WTC11 (cell line): Measurements from ENCODE around the gene FEM1B. TPM values are rescaled to one million over a fixed set of nuclear protein-coding genes. Genes with fewer than 3 reads are reported as not detected.
A peak's percentile ranks its signal among the peaks of the same experiment; 100 is the strongest.

ENCODE experiments used
- ATF1 ChIP-seq: sonication (generic); formaldehyde crosslinking; IDR thresholded peaks from 2 replicates; pipeline ENCODE4 v1.8.1; 2023; ENCODE audit warnings: mild to moderate bottlenecking, moderate library complexity, missing genetic modification reagents
- ATF6 ChIP-seq: sonication (generic); formaldehyde crosslinking; IDR thresholded peaks from 2 replicates; pipeline ENCODE4 v1.8.1; 2023; ENCODE audit warnings: mild to moderate bottlenecking, missing genetic modification reagents
- CDX4 ChIP-seq: fragments of 250-450 bp; sonication (Bioruptor Pico); IDR thresholded peaks from 2 replicates; pipeline ENCODE4 v1.9.0; 2021; ENCODE audit warnings: moderate library complexity, mild to moderate bottlenecking, inconsistent platforms, borderline replicate concordance
- E2F1 ChIP-seq: sonication (generic); formaldehyde crosslinking; IDR thresholded peaks from 2 replicates; pipeline ENCODE4 v1.8.0; 2022; ENCODE audit warnings: mild to moderate bottlenecking, missing genetic modification reagents
- FOXJ3 ChIP-seq: sonication (generic); formaldehyde crosslinking; IDR thresholded peaks from 2 replicates; pipeline ENCODE4 v1.9.0; 2021; ENCODE audit warnings: missing genetic modification reagents, mild to moderate bottlenecking, borderline replicate concordance
- GTF2I ChIP-seq: fragments of 250-450 bp; sonication (Bioruptor Pico); conservative IDR thresholded peaks from 2 replicates; pipeline ENCODE4 v1.4.0; 2021; ENCODE audit warnings: mild to moderate bottlenecking
- NFE2L1 ChIP-seq: sonication (generic); formaldehyde crosslinking; IDR thresholded peaks from 2 replicates; pipeline ENCODE4 v1.8.1; 2023; ENCODE audit warnings: missing genetic modification reagents
- NFYB ChIP-seq: sonication (generic); formaldehyde crosslinking; conservative IDR thresholded peaks from 2 replicates; pipeline ENCODE4 v1.8.0; 2022; ENCODE audit warnings: low read depth, missing genetic modification reagents
- NR3C1 ChIP-seq: sonication (generic); formaldehyde crosslinking; conservative IDR thresholded peaks from 2 replicates; pipeline ENCODE4 v1.8.1; 2023; ENCODE audit warnings: low read depth, mild to moderate bottlenecking, missing genetic modification reagents
- PRRX2 ChIP-seq: fragments of 250-450 bp; sonication (Bioruptor Pico); IDR thresholded peaks from 2 replicates; pipeline ENCODE4 v1.8.0; 2021; ENCODE audit warnings: mild to moderate bottlenecking
- SMAD3 ChIP-seq: sonication (generic); formaldehyde crosslinking; IDR thresholded peaks from 2 replicates; pipeline ENCODE4 v1.8.0; 2022; ENCODE audit warnings: missing genetic modification reagents, mild to moderate bottlenecking, borderline replicate concordance
- SOX15 ChIP-seq: fragments of 250-450 bp; sonication (Bioruptor Pico); IDR thresholded peaks from 2 replicates; pipeline ENCODE4 v1.9.0; 2021; ENCODE audit warnings: mild to moderate bottlenecking
- TEAD1 ChIP-seq: sonication (generic); formaldehyde crosslinking; IDR thresholded peaks from 2 replicates; pipeline ENCODE4 v1.8.0; 2022; ENCODE audit warnings: mild to moderate bottlenecking, missing genetic modification reagents
- ZBTB43 ChIP-seq: sonication (generic); formaldehyde crosslinking; IDR thresholded peaks from 2 replicates; pipeline ENCODE4 v1.8.1; 2023; ENCODE audit warnings: mild to moderate bottlenecking, missing genetic modification reagents
- ZNF138 ChIP-seq: sonication (generic); formaldehyde crosslinking; conservative IDR thresholded peaks from 2 replicates; pipeline ENCODE4 v1.8.1; 2022; ENCODE audit warnings: mild to moderate bottlenecking, moderate library complexity, missing genetic modification reagents
- ZNF232 ChIP-seq: sonication (generic); formaldehyde crosslinking; IDR thresholded peaks from 2 replicates; pipeline ENCODE4 v1.8.0; 2022; ENCODE audit warnings: mild to moderate bottlenecking, missing genetic modification reagents
- ZNF263 ChIP-seq: sonication (generic); formaldehyde crosslinking; IDR thresholded peaks from 2 replicates; pipeline ENCODE4 v1.8.1; 2022; ENCODE audit warnings: low read depth, mild to moderate bottlenecking, moderate library complexity, missing genetic modification reagents
- ZNF281 ChIP-seq: sonication (generic); formaldehyde crosslinking; IDR thresholded peaks from 2 replicates; pipeline ENCODE4 v1.8.0; 2023; ENCODE audit warnings: mild to moderate bottlenecking, missing genetic modification reagents
- ZNF396 ChIP-seq: fragments of 250-450 bp; sonication (Bioruptor Pico); IDR thresholded peaks from 2 replicates; pipeline ENCODE4 v1.8.0; 2021; ENCODE audit warnings: mild to moderate bottlenecking, moderate library complexity, borderline replicate concordance
- ZNF423 ChIP-seq: fragments of 250-450 bp; sonication (Bioruptor Pico); IDR thresholded peaks from 2 replicates; pipeline ENCODE4 v2.1.2; 2022; ENCODE audit warnings: mild to moderate bottlenecking, moderate library complexity
- ZNF512 ChIP-seq: sonication (generic); formaldehyde crosslinking; IDR thresholded peaks from 2 replicates; pipeline ENCODE4 v1.8.1; 2022; ENCODE audit warnings: missing genetic modification reagents, borderline replicate concordance
- ZSCAN18 ChIP-seq: fragments of 250-450 bp; sonication (Bioruptor Pico); IDR thresholded peaks from 2 replicates; pipeline ENCODE4 v2.1.2; 2022; ENCODE audit warnings: mild to moderate bottlenecking, moderate library complexity
- total RNA-seq: library from RNA; stranded (reverse); gene quantifications from 3 replicates; pipeline ENCODE4 v1.2.3, GENCODE V29; 2021
- TF ChIP-seq, protein P1 (sequence below): fragments of 200-600 bp; IDR thresholded peaks from 2 replicates; pipeline ENCODE4 v1.8.0; 2022; ENCODE audit warnings: antibody characterized with exemption
- TF ChIP-seq, protein P2 (sequence below): fragments of 250-450 bp; sonication (Bioruptor Pico); IDR thresholded peaks from 2 replicates; pipeline ENCODE4 v1.8.0; 2021; ENCODE audit warnings: mild to moderate bottlenecking

The FEM1B gene
- total RNA-seq, 1 experiment from 2014 or later, result 64.8 TPM

DNA sequence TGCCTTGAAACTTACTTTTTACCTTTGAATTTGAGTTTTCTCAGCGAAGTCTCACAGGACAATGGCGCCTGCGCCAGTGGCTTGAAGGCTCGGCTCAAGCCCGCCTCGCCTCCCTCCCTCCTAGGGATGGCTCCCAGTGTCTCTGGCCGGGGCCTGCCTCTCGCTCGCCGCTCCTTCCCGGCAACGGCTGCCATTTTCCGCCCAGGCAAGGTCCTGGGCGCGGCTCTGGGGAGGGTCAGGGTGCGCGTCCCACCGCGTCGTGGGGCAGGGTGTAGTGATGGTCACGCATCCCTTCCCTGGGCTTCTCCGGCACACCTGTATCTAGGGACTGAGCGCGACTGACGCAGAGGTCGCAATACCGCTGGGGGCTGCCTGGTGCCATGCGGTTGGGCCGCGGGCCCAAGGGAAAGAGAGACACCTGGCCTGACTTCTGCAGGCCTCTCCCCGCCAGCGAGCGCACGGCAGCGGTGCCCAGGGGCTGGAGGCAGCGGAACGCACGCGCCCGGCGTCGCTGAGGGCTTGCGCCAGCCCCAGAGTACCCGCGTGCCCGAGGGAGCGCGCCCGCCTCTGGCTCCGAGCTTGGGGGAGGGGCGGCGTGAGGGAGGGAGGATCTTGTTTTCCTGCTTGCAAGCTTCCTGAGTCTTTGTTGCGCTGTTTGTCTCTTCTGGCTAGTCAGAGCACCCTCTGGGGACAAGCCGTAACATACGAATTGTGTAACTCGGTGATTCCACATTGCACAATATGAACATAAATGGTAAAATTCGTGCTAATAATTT, 20.7 kb upstream of the FEM1B start (continued):
- TF ChIP-seq CDX4, result no peak
- 0 out of 2 replicates have a peak, but pooled peaks have one; percentile 56 for TF ChIP-seq ZNF232 (CRISPR knock-in tag)
- no peak for TF ChIP-seq GTF2I (CRISPR knock-in tag)
- TF ChIP-seq ZNF423 (CRISPR knock-in tag), result no peak
- no peak for TF ChIP-seq SOX15
- TF ChIP-seq ZNF396, result no peak
- no peak for TF ChIP-seq ZNF512 (CRISPR knock-in tag)
- peak; percentile 81 for TF ChIP-seq E2F1 (CRISPR knock-in tag)
- no peak for TF ChIP-seq ZSCAN18 (CRISPR knock-in tag)
- TF ChIP-seq ZNF281 (CRISPR knock-in tag), result peak; percentile 99
- peak; percentile 87; the same call in 1 of the 2 replicates for TF ChIP-seq ZNF138 (CRISPR knock-in tag)
- peak; percentile 52; the same call in 1 of the 2 replicates for TF ChIP-seq ZBTB43 (CRISPR knock-in tag)
- peak; percentile 86; the same call in 1 of the 2 replicates for TF ChIP-seq NR3C1 (CRISPR knock-in tag)
- TF ChIP-seq, protein P1, sequence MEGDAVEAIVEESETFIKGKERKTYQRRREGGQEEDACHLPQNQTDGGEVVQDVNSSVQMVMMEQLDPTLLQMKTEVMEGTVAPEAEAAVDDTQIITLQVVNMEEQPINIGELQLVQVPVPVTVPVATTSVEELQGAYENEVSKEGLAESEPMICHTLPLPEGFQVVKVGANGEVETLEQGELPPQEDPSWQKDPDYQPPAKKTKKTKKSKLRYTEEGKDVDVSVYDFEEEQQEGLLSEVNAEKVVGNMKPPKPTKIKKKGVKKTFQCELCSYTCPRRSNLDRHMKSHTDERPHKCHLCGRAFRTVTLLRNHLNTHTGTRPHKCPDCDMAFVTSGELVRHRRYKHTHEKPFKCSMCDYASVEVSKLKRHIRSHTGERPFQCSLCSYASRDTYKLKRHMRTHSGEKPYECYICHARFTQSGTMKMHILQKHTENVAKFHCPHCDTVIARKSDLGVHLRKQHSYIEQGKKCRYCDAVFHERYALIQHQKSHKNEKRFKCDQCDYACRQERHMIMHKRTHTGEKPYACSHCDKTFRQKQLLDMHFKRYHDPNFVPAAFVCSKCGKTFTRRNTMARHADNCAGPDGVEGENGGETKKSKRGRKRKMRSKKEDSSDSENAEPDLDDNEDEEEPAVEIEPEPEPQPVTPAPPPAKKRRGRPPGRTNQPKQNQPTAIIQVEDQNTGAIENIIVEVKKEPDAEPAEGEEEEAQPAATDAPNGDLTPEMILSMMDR, result no peak
- TF ChIP-seq PRRX2 (CRISPR knock-in tag), result no peak
- no peak for TF ChIP-seq NFYB (CRISPR knock-in tag)
- TF ChIP-seq NFE2L1 (CRISPR knock-in tag), result no peak
- no peak for TF ChIP-seq FOXJ3 (CRISPR knock-in tag)
- TF ChIP-seq ATF6, result no peak
- TF ChIP-seq, protein P2, sequence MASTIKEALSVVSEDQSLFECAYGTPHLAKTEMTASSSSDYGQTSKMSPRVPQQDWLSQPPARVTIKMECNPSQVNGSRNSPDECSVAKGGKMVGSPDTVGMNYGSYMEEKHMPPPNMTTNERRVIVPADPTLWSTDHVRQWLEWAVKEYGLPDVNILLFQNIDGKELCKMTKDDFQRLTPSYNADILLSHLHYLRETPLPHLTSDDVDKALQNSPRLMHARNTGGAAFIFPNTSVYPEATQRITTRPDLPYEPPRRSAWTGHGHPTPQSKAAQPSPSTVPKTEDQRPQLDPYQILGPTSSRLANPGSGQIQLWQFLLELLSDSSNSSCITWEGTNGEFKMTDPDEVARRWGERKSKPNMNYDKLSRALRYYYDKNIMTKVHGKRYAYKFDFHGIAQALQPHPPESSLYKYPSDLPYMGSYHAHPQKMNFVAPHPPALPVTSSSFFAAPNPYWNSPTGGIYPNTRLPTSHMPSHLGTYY (CRISPR knock-in tag), result no peak
- peak; percentile 89 for TF ChIP-seq TEAD1 (CRISPR knock-in tag)
- peak; percentile 35; the same call in 1 of the 2 replicates for TF ChIP-seq ZNF263 (CRISPR knock-in tag)
- TF ChIP-seq ATF1 (CRISPR knock-in tag), result 0 out of 2 replicates have a peak, but pooled peaks have one; percentile 74
- peak; percentile 20; the same call in 1 of the 2 replicates for TF ChIP-seq SMAD3 (CRISPR knock-in tag)
